Measurements from ENCODE around the gene CXCR6. TPM values are rescaled to one million over a fixed set of nuclear protein-coding genes. Genes with fewer than 3 reads are reported as not detected.

Gene CXCR6
- total and polyA plus RNA-seq, 2 experiments from 2014 or later, result 0.10 TPM; not detected in 1

- no peak for TF ChIP-seq CTCF (conservative IDR thresholded peaks at IDR 0.05; ENCODE audit: low read depth in 2 of 2)
- TF ChIP-seq, protein P1, sequence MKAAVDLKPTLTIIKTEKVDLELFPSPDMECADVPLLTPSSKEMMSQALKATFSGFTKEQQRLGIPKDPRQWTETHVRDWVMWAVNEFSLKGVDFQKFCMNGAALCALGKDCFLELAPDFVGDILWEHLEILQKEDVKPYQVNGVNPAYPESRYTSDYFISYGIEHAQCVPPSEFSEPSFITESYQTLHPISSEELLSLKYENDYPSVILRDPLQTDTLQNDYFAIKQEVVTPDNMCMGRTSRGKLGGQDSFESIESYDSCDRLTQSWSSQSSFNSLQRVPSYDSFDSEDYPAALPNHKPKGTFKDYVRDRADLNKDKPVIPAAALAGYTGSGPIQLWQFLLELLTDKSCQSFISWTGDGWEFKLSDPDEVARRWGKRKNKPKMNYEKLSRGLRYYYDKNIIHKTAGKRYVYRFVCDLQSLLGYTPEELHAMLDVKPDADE (IDR thresholded peaks at IDR 0.05), result no peak
These were observed 45.5 kb downstream of the CXCR6 start (continued) for GRCh38 chr3:45988804-45989203.

- Histone ChIP-seq H2AFZ (no peak overlapping the region), H3K9me2 (ENCODE audit: insufficient read depth) (no peaks in the 10 kb centered on the region), H3K4me3 (no peak overlapping the region), H3K4me2 (no peak overlapping the region), H3K79me2 (replicated peaks; ENCODE audit: insufficient read depth) (peaks cover 83% of the 10 kb centered on the region), H3K36me3 (ENCODE audit: insufficient read depth) (no peaks in the 10 kb centered on the region), H3K4me1 (ENCODE audit: insufficient read depth) (peaks cover 30% of the 10 kb centered on the region), H3K27ac (ENCODE audit: low read depth) (no peak overlapping the region), H4K20me1 (replicated peaks; ENCODE audit: insufficient read depth) (peaks cover 6% of the 10 kb centered on the region), H3K27me3 (ENCODE audit: insufficient read depth) (no peaks in the 10 kb centered on the region), H3F3A (replicated peaks; ENCODE audit: low read depth) (no peaks in the 10 kb centered on the region)
- TF ChIP-seq, protein P2, sequence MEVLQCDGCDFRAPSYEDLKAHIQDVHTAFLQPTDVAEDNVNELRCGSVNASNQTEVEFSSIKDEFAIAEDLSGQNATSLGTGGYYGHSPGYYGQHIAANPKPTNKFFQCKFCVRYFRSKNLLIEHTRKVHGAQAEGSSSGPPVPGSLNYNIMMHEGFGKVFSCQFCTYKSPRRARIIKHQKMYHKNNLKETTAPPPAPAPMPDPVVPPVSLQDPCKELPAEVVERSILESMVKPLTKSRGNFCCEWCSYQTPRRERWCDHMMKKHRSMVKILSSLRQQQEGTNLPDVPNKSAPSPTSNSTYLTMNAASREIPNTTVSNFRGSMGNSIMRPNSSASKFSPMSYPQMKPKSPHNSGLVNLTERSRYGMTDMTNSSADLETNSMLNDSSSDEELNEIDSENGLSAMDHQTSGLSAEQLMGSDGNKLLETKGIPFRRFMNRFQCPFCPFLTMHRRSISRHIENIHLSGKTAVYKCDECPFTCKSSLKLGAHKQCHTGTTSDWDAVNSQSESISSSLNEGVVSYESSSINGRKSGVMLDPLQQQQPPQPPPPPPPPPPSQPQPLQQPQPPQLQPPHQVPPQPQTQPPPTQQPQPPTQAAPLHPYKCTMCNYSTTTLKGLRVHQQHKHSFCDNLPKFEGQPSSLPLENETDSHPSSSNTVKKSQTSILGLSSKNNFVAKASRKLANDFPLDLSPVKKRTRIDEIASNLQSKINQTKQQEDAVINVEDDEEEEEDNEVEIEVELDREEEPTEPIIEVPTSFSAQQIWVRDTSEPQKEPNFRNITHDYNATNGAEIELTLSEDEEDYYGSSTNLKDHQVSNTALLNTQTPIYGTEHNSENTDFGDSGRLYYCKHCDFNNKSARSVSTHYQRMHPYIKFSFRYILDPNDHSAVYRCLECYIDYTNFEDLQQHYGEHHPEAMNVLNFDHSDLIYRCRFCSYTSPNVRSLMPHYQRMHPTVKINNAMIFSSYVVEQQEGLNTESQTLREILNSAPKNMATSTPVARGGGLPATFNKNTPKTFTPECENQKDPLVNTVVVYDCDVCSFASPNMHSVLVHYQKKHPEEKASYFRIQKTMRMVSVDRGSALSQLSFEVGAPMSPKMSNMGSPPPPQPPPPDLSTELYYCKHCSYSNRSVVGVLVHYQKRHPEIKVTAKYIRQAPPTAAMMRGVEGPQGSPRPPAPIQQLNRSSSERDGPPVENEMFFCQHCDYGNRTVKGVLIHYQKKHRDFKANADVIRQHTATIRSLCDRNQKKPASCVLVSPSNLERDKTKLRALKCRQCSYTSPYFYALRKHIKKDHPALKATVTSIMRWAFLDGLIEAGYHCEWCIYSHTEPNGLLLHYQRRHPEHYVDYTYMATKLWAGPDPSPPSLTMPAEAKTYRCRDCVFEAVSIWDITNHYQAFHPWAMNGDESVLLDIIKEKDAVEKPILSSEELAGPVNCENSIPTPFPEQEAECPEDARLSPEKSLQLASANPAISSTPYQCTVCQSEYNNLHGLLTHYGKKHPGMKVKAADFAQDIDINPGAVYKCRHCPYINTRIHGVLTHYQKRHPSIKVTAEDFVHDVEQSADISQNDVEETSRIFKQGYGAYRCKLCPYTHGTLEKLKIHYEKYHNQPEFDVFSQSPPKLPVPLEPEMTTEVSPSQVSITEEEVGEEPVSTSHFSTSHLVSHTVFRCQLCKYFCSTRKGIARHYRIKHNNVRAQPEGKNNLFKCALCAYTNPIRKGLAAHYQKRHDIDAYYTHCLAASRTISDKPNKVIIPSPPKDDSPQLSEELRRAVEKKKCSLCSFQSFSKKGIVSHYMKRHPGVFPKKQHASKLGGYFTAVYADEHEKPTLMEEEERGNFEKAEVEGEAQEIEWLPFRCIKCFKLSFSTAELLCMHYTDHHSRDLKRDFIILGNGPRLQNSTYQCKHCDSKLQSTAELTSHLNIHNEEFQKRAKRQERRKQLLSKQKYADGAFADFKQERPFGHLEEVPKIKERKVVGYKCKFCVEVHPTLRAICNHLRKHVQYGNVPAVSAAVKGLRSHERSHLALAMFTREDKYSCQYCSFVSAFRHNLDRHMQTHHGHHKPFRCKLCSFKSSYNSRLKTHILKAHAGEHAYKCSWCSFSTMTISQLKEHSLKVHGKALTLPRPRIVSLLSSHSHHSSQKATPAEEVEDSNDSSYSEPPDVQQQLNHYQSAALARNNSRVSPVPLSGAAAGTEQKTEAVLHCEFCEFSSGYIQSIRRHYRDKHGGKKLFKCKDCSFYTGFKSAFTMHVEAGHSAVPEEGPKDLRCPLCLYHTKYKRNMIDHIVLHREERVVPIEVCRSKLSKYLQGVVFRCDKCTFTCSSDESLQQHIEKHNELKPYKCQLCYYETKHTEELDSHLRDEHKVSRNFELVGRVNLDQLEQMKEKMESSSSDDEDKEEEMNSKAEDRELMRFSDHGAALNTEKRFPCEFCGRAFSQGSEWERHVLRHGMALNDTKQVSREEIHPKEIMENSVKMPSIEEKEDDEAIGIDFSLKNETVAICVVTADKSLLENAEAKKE (CRISPR knock-in tag; IDR thresholded peaks at IDR 0.05), result no peak
- TF ChIP-seq STAT1 (IDR thresholded peaks at IDR 0.05; ENCODE audit: unreplicated experiment), result no peak
- TF ChIP-seq, protein P3, sequence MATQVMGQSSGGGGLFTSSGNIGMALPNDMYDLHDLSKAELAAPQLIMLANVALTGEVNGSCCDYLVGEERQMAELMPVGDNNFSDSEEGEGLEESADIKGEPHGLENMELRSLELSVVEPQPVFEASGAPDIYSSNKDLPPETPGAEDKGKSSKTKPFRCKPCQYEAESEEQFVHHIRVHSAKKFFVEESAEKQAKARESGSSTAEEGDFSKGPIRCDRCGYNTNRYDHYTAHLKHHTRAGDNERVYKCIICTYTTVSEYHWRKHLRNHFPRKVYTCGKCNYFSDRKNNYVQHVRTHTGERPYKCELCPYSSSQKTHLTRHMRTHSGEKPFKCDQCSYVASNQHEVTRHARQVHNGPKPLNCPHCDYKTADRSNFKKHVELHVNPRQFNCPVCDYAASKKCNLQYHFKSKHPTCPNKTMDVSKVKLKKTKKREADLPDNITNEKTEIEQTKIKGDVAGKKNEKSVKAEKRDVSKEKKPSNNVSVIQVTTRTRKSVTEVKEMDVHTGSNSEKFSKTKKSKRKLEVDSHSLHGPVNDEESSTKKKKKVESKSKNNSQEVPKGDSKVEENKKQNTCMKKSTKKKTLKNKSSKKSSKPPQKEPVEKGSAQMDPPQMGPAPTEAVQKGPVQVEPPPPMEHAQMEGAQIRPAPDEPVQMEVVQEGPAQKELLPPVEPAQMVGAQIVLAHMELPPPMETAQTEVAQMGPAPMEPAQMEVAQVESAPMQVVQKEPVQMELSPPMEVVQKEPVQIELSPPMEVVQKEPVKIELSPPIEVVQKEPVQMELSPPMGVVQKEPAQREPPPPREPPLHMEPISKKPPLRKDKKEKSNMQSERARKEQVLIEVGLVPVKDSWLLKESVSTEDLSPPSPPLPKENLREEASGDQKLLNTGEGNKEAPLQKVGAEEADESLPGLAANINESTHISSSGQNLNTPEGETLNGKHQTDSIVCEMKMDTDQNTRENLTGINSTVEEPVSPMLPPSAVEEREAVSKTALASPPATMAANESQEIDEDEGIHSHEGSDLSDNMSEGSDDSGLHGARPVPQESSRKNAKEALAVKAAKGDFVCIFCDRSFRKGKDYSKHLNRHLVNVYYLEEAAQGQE (IDR thresholded peaks at IDR 0.05; ENCODE audit: unreplicated experiment), result no peak
- no peak for TF ChIP-seq POLR2AphosphoS5 (IDR thresholded peaks at IDR 0.05; ENCODE audit: low read depth)
- no peak for TF ChIP-seq JUNB (IDR thresholded peaks at IDR 0.05; ENCODE audit: unreplicated experiment)
- TF ChIP-seq CTCF (conservative IDR thresholded peaks at IDR 0.05; ENCODE audit: low read depth in 2 of 2), result no peak
- no peak for TF ChIP-seq NANOG (IDR thresholded peaks at IDR 0.05; ENCODE audit: borderline replicate concordance)
- TF ChIP-seq EZH2 (IDR thresholded peaks at IDR 0.05; ENCODE audit: low read depth, unreplicated experiment), result no peak
- TF ChIP-seq ZNF331 (CRISPR knock-in tag; IDR thresholded peaks at IDR 0.05; ENCODE audit: low read depth), result no peak
- 0 out of 3 replicates have a peak, but pooled peaks cover under 1% of the 10 kb centered on the region for H3K36me3 Mint-ChIP-seq (ENCODE audit: low read depth)
- peaks cover 11% of the 10 kb centered on the region for H3K27me3 Mint-ChIP-seq (ENCODE audit: insufficient read depth, low read depth, poor library complexity)
- no peaks in the 10 kb centered on the region; the same call in 2 of the 3 replicates for H3K9me3 Mint-ChIP-seq
- DNase-seq (ENCODE audit: low spot score) (no peak), ATAC-seq (no peak)
- peaks cover 34% of the 10 kb centered on the region for H3K4me1 Mint-ChIP-seq
- no peak overlapping the region for H3K4me3 Mint-ChIP-seq
- 0 out of 2 replicates have a peak overlapping the region, but pooled peaks have one; percentile 29 for H3K27ac Mint-ChIP-seq
These were observed 46.9 kb downstream of the CXCR6 start for GRCh38 chr3:45990181-45990580.

Measured in GM23338 (cell line).